H1 (cell line): ENCODE measurements around the gene TET2. TPM values are rescaled to one million over a fixed set of nuclear protein-coding genes. Genes with fewer than 3 reads are reported as not detected.

Source experiments
- CTCF ChIA-PET: fragments of 300-600 bp; sonication (Branson Sonifier 250); formaldehyde crosslinking; loops from one replicate; lab custom pipeline; 2021; ENCODE audit not compliant: partially characterized antibody; lab: Charles Lee
- POLR2A ChIA-PET: fragments of 300-600 bp; sonication (Branson Sonifier 250); formaldehyde crosslinking; loops from one replicate; lab custom pipeline; 2021; ENCODE audit warnings: inconsistent platforms; ENCODE audit not compliant: partially characterized antibody; lab: Charles Lee
- DNase-seq, 2 experiments: peaks; one replicate each; pipeline versions ENCODE4 v3.0.0 to v3.0.0-alpha.2; 2010 to 2022; ENCODE audit warnings: low spot score in 2 of 2, low read depth in 1 of 2, mixed read lengths in 1 of 2
- FAIRE-seq: peaks from 2 replicates; lab custom pipeline; 2011; peaks lifted over from hg19 to GRCh38; lab: Jason Lieb, UNC
- H2AFZ ChIP-seq: 2 replicates; pipeline ENCODE4 v1.8.1; 2012; ENCODE audit warnings: low read length, inconsistent platforms
- H2AK5ac ChIP-seq: 2 replicates; pipeline ENCODE4 v1.6.1; 2013; ENCODE audit warnings: low read depth, low read length
- H2BK120ac ChIP-seq: replicated peaks from 2 replicates; pipeline ENCODE3; 2013; ENCODE audit warnings: low read depth, low read length, inconsistent platforms
- H2BK12ac ChIP-seq: 2 replicates; pipeline ENCODE4 v1.6.1; 2013; ENCODE audit warnings: low read depth, low read length
- H2BK15ac ChIP-seq: 2 replicates; pipeline ENCODE4 v1.6.1; 2013; ENCODE audit warnings: low read length
- H2BK20ac ChIP-seq: 2 replicates; pipeline ENCODE4 v1.6.1; 2013; ENCODE audit warnings: low read length
- H2BK5ac ChIP-seq: 2 replicates; pipeline ENCODE4 v1.6.1; 2013; ENCODE audit warnings: low read depth, low read length
- H3K14ac ChIP-seq: 2 replicates; pipeline ENCODE4 v1.6.1; 2013; ENCODE audit warnings: inconsistent platforms; ENCODE audit not compliant: insufficient read length
- H3K18ac ChIP-seq: 2 replicates; pipeline ENCODE4 v1.6.1; 2013; ENCODE audit warnings: low read length; ENCODE audit errors: extremely low read depth
- H3K23ac ChIP-seq: 2 replicates; pipeline ENCODE4 v1.6.1; 2013; ENCODE audit warnings: inconsistent platforms; ENCODE audit not compliant: insufficient read length
- H3K23me2 ChIP-seq: 2 replicates; pipeline ENCODE4 v1.6.1; 2013; ENCODE audit warnings: low read depth, low read length
- H3K27ac ChIP-seq: 2 replicates; pipeline ENCODE4 v1.6.1; 2011; ENCODE audit warnings: low read depth, low read length, inconsistent platforms
- H3K27me3 ChIP-seq, 4 experiments: replicated peaks in 1 of 4; 1 replicate in 1 of 4; 2 replicates in 3 of 4; pipeline versions ENCODE4 v1.6.1 to v1.8.1; 2011 to 2013; ENCODE audit warnings: low read length in 3 of 4, mild to moderate bottlenecking in 3 of 4, inconsistent platforms in 2 of 4, mixed read lengths in 2 of 4, moderate library complexity in 1 of 4; ENCODE audit not compliant: control insufficient read depth in 3 of 4, insufficient read depth in 3 of 4; ENCODE audit errors: extremely low read depth in 1 of 4
- H3K36me3 ChIP-seq, 4 experiments: 2 replicates each; pipeline versions ENCODE4 v1.6.1 to v1.8.1; 2011 to 2013; ENCODE audit warnings: mild to moderate bottlenecking in 4 of 4, low read length in 3 of 4, moderate library complexity in 2 of 4, control low read depth in 1 of 4, inconsistent platforms in 1 of 4; ENCODE audit not compliant: insufficient read depth in 4 of 4, control insufficient read depth in 2 of 4
- H3K4ac ChIP-seq: replicated peaks from 2 replicates; pipeline ENCODE3; 2013; ENCODE audit warnings: low read length, low read depth, mixed read lengths, inconsistent platforms; ENCODE audit not compliant: insufficient read length
- H3K4me1 ChIP-seq, 4 experiments: replicated peaks in 1 of 4; 1 replicate in 1 of 4; 2 replicates in 3 of 4; pipeline versions ENCODE4 v1.6.1 to v1.8.1; 2011 to 2013; ENCODE audit warnings: low read length in 3 of 4, inconsistent platforms in 2 of 4, mixed read lengths in 1 of 4; ENCODE audit not compliant: insufficient read depth in 4 of 4, control insufficient read depth in 3 of 4
- H3K4me2 ChIP-seq, 2 experiments: 2 replicates each; pipeline versions ENCODE4 v1.6.1 to v1.8.1; 2011 to 2013; ENCODE audit warnings: low read depth in 2 of 2, low read length in 2 of 2, control low read depth in 1 of 2, inconsistent platforms in 1 of 2, mild to moderate bottlenecking in 1 of 2; ENCODE audit not compliant: insufficient read depth in 1 of 2
- H3K4me3 ChIP-seq, 4 experiments: fragments of 200-600, 300-600 bp in 1 of 4; sonication (generic), shearing (Covaris generic), sonication (Bioruptor Twin) in 1 of 4; 2 replicates each; pipeline versions ENCODE4 v1.5.1 to v1.8.1; 2011 to 2016; ENCODE audit warnings: low read length in 4 of 4, low read depth in 3 of 4, control low read depth in 2 of 4, inconsistent platforms in 2 of 4, mild to moderate bottlenecking in 2 of 4, mixed read lengths in 1 of 4, moderate library complexity in 1 of 4; ENCODE audit not compliant: insufficient read depth in 2 of 4; ENCODE audit errors: extremely low read depth in 1 of 4
- H3K56ac ChIP-seq: replicated peaks from 2 replicates; pipeline ENCODE3; 2013; ENCODE audit warnings: low read depth, mild to moderate bottlenecking, mixed read lengths, low read length, inconsistent platforms; ENCODE audit not compliant: insufficient read length
- H3K79me1 ChIP-seq: 2 replicates; pipeline ENCODE4 v1.6.1; 2013; ENCODE audit warnings: low read depth, low read length, control low read depth
- H3K79me2 ChIP-seq, 2 experiments: 2 replicates each; pipeline versions ENCODE4 v1.6.1 to v1.8.1; 2012 to 2013; ENCODE audit warnings: low read length in 2 of 2, mild to moderate bottlenecking in 2 of 2, inconsistent platforms in 1 of 2; ENCODE audit not compliant: insufficient read depth in 2 of 2, control insufficient read depth in 1 of 2
- H3K9ac ChIP-seq, 4 experiments: replicated peaks in 1 of 4; 1 replicate in 1 of 4; 2 replicates in 3 of 4; pipeline versions ENCODE4 v1.6.1 to v1.8.1; 2011 to 2013; ENCODE audit warnings: low read depth in 3 of 4, low read length in 3 of 4, control low read depth in 2 of 4, mild to moderate bottlenecking in 2 of 4, moderate library complexity in 2 of 4, inconsistent platforms in 1 of 4; ENCODE audit errors: extremely low read depth in 1 of 4
- H3K9me3 ChIP-seq, 2 experiments: 2 replicates each; pipeline versions ENCODE4 v1.6.1 to v1.8.1; 2012 to 2013; ENCODE audit warnings: mild to moderate bottlenecking in 2 of 2, moderate library complexity in 2 of 2, control low read depth in 1 of 2, inconsistent platforms in 1 of 2, low read depth in 1 of 2, low read length in 1 of 2, mixed read lengths in 1 of 2; ENCODE audit not compliant: insufficient read depth in 2 of 2
- H4K20me1 ChIP-seq, 2 experiments: replicated peaks in 1 of 2; 2 replicates each; pipeline versions ENCODE3 to v1.8.1; 2011 to 2013; ENCODE audit warnings: inconsistent platforms in 2 of 2, low read length in 2 of 2, mild to moderate bottlenecking in 1 of 2; ENCODE audit not compliant: insufficient read depth in 2 of 2, control insufficient read depth in 1 of 2
- H4K5ac ChIP-seq: 2 replicates; pipeline ENCODE4 v1.6.1; 2013; ENCODE audit warnings: low read length, low read depth, mixed read lengths, inconsistent platforms; ENCODE audit not compliant: insufficient read length
- H4K8ac ChIP-seq: 2 replicates; pipeline ENCODE4 v1.8.0; 2013; ENCODE audit warnings: mild to moderate bottlenecking, moderate library complexity, low read length, inconsistent platforms; ENCODE audit not compliant: insufficient read depth; ENCODE audit errors: extremely low read depth
- H4K91ac ChIP-seq: replicated peaks from 2 replicates; pipeline ENCODE3; 2013; ENCODE audit warnings: low read length, mixed read lengths, inconsistent platforms; ENCODE audit not compliant: insufficient read length
- BRCA1 ChIP-seq: IDR thresholded peaks from 2 replicates; pipeline ENCODE4 v1.6.1; 2012; ENCODE audit warnings: low read depth, low read length, improper control_type of control experiment
- RXRA ChIP-seq: IDR thresholded peaks from 2 replicates; pipeline ENCODE4 v1.6.1; 2011; ENCODE audit warnings: low read depth, mild to moderate bottlenecking, low read length, moderate library complexity; ENCODE audit not compliant: insufficient read depth
- SRF ChIP-seq: IDR thresholded peaks from 2 replicates; pipeline ENCODE4 v1.6.1; 2011; ENCODE audit warnings: mild to moderate bottlenecking, low read depth, low read length, moderate library complexity
- TEAD4 ChIP-seq: IDR thresholded peaks from 2 replicates; pipeline ENCODE4 v1.6.1; 2012; ENCODE audit warnings: low read depth, low read length, inconsistent platforms, mixed read lengths
- polyA plus RNA-seq, 7 experiments: library from polyadenylated mRNA; depleted of rRNA in 3 of 7; stranded (reverse) in 5 of 7; unstranded in 2 of 7; fragments of >200 nt in 5 of 7; fragments of 200-250 nt in 2 of 7; gene quantifications; 1 replicate in 5 of 7; 2 replicates in 1 of 7; 4 replicates in 1 of 7; pipeline versions ENCODE4 v1.2.1 to v1.2.3, GENCODE V29; 2011 to 2013; ENCODE audit warnings: missing spikeins in 2 of 7, mixed read lengths in 2 of 7
- total RNA-seq: library from RNA; stranded (reverse); fragmentation: NEBNext Ultra II Directional; extraction: Animal tissue kit (Norgen Biotek cat#: 25700); gene quantifications from 2 replicates; pipeline ENCODE4 v1.2.1, GENCODE V29; 2021

The TET2 gene
- total and polyA plus RNA-seq, 2 of the 8 experiments (the other 6 are each of a cell fraction or from before 2014, with no cell fraction given), result 1.0 to 2.6 TPM

GRCh38 chr4:105150503-105150902 lies 3.8 kb downstream of the TET2 start:
- Histone ChIP-seq H3K27ac (no peak overlapping the region), H4K8ac (no peak overlapping the region), H2AK5ac (no peak overlapping the region), H4K20me1 (peaks cover 3 to 7% of the 10 kb centered on the region in 2 experiments), H2BK5ac (no peak overlapping the region), H3K4ac (no peak overlapping the region), H4K5ac (no peak overlapping the region), H3K79me1 (no peaks in the 10 kb centered on the region), H2BK12ac (no peak overlapping the region), H4K91ac (no peak overlapping the region), H2BK120ac (no peak overlapping the region), H3K9me3 (no peaks in the 10 kb centered on the region), H3K4me3 (no peak overlapping the region), H3K4me1 (peaks cover 0 to 3% (median 0%) of the 10 kb centered on the region in 4 experiments; a peak in 2 of 7 replicates), H2BK20ac (no peak overlapping the region), H3K27me3 (peaks cover 9 to 46% (median 34%) of the 10 kb centered on the region in 4 experiments), H2BK15ac (no peak overlapping the region), H3K79me2 (no peaks in the 10 kb centered on the region), H3K9ac (no peak overlapping the region), H3K56ac (no peak overlapping the region), H3K23me2 (peaks cover 13% of the 10 kb centered on the region), H3K4me2 (no peak overlapping the region), H2AFZ (no peak overlapping the region), H3K14ac (no peak overlapping the region), H3K36me3 (no peaks in the 10 kb centered on the region), H3K18ac (no peak overlapping the region), H3K23ac (no peak overlapping the region)
- POLR2A ChIA-PET, result interaction anchor here (1.0 kb wide), 1 partner anchor 22 kb away, joined by 3 read pairs; no protein-coding TSS in a partner anchor
- no peak for DNase-seq
- FAIRE-seq, result no peak
- CTCF ChIA-PET, result no interaction called here
- TF ChIP-seq SRF (no peak), BRCA1 (no peak), RXRA (no peak), TEAD4 (no peak)
